Neural crest cell (in vitro differentiated cells): ENCODE results near the gene APOOL. TPM values are rescaled to one million over a fixed set of nuclear protein-coding genes. Genes with fewer than 3 reads are reported as not detected.
"Not testable (repeated sequence)": the region's sequence is repeated elsewhere in the genome, so short reads cannot be mapped to it uniquely, and the experiment has no call there.

ENCODE experiments used
- DNase-seq: peaks from one replicate; pipeline ENCODE4 v3.0.0; 2021; ENCODE audit warnings: low read depth, mixed read lengths, low spot score
- H3K27ac Mint-ChIP-seq: one replicate; pipeline ENCODE4 v1.8.0; 2021; ENCODE audit warnings: mild to moderate bottlenecking, mixed read lengths; ENCODE audit not compliant: unreplicated experiment
- H3K27me3 Mint-ChIP-seq: 2 replicates; pipeline ENCODE4 v1.8.0; 2021; ENCODE audit warnings: low read depth, mild to moderate bottlenecking, mixed read lengths
- H3K36me3 Mint-ChIP-seq: 2 replicates; pipeline ENCODE4 v1.8.0; 2021; ENCODE audit warnings: low read depth, mild to moderate bottlenecking, mixed read lengths
- H3K4me1 Mint-ChIP-seq: 2 replicates; pipeline ENCODE4 v1.8.0; 2021; ENCODE audit warnings: mixed read lengths
- H3K4me3 Mint-ChIP-seq: one replicate; pipeline ENCODE4 v1.8.0; 2021; ENCODE audit warnings: mild to moderate bottlenecking, mixed read lengths
- H3K9me3 Mint-ChIP-seq: 2 replicates; pipeline ENCODE4 v1.8.0; 2021; ENCODE audit warnings: mixed read lengths
- CTCF ChIP-seq: fragments of 200-600 bp; sonication (generic); conservative IDR thresholded peaks from 2 replicates; pipeline ENCODE4 v1.5.0; 2021; ENCODE audit warnings: antibody characterized with exemption, mild to moderate bottlenecking
- total RNA-seq: library from RNA; stranded (reverse); gene quantifications from 2 replicates; pipeline ENCODE4 v1.2.1, GENCODE V29; 2021

The APOOL gene
- total RNA-seq, 1 donor from 2014 or later = 16.6 TPM

GRCh38 chrX:85004255-85004654 is 578 bp downstream of the APOOL start:
- H3K27me3 Mint-ChIP-seq = no peaks in the 10 kb centered on the region
- H3K27ac Mint-ChIP-seq = peak overlapping the region; percentile 88
- no peak for TF ChIP-seq CTCF
- peak overlapping the region; percentile 95 for H3K4me3 Mint-ChIP-seq
- H3K36me3 Mint-ChIP-seq = peaks cover 7% of the 10 kb centered on the region
- peaks cover 8% of the 10 kb centered on the region for H3K4me1 Mint-ChIP-seq
- no peak for DNase-seq
- H3K9me3 Mint-ChIP-seq = peaks cover 12% of the 10 kb centered on the region

- Mint-ChIP-seq H3K27me3 (no peaks in the 10 kb centered on the region), H3K9me3 (peaks cover 23% of the 10 kb centered on the region), H3K4me3 (no peak overlapping the region), H3K36me3 (peaks cover 34% of the 10 kb centered on the region), H3K4me1 (no peaks in the 10 kb centered on the region), H3K27ac (no peak overlapping the region)
- no peak for TF ChIP-seq CTCF
- no peak for DNase-seq
Measured at GRCh38 chrX:85012098-85012497, 8.4 kb downstream of the APOOL start.

GRCh38 chrX:85015351-85015750 is 11.7 kb downstream of the APOOL start:
- H3K9me3 Mint-ChIP-seq = peaks cover 28% of the 10 kb centered on the region
- not testable (repeated sequence) for H3K4me3 Mint-ChIP-seq

GRCh38 chrX:85017721-85018120 is 14.0 kb downstream of the APOOL start:
- no peak for DNase-seq
- TF ChIP-seq CTCF = no peak
- Mint-ChIP-seq H3K36me3 (peaks cover 34% of the 10 kb centered on the region), H3K4me3 (no peak overlapping the region), H3K27me3 (no peaks in the 10 kb centered on the region), H3K27ac (no peak overlapping the region), H3K4me1 (no peaks in the 10 kb centered on the region), H3K9me3 (peaks cover 26% of the 10 kb centered on the region)

More at GRCh38 chrX:85015351-85015750, 11.7 kb downstream of the APOOL start:
- not testable (repeated sequence) for DNase-seq, H3K4me1 Mint-ChIP-seq, H3K27me3 Mint-ChIP-seq, H3K27ac Mint-ChIP-seq
- peaks cover 36% of the 10 kb centered on the region for H3K36me3 Mint-ChIP-seq

- Mint-ChIP-seq H3K27me3 (no peaks in the 10 kb centered on the region), H3K36me3 (peaks cover 29% of the 10 kb centered on the region), H3K4me1 (no peaks in the 10 kb centered on the region), H3K9me3 (peaks cover 23% of the 10 kb centered on the region), H3K27ac (no peak overlapping the region), H3K4me3 (no peak overlapping the region)
- TF ChIP-seq CTCF = no peak
- DNase-seq = no peak
Measured at GRCh38 chrX:85018471-85018870, 14.8 kb downstream of the APOOL start.

GRCh38 chrX:85020216-85020615 is 16.5 kb downstream of the APOOL start:
- no peak overlapping the region for H3K27ac Mint-ChIP-seq
- peaks cover 24% of the 10 kb centered on the region for H3K36me3 Mint-ChIP-seq
- H3K4me1 Mint-ChIP-seq = no peaks in the 10 kb centered on the region
- H3K9me3 Mint-ChIP-seq = peaks cover 21% of the 10 kb centered on the region
- no peak for DNase-seq
- no peak overlapping the region for H3K4me3 Mint-ChIP-seq
- no peaks in the 10 kb centered on the region for H3K27me3 Mint-ChIP-seq
- no peak for TF ChIP-seq CTCF
